IMR-90 (cell line): ENCODE data around the gene NEMP1. TPM values are rescaled to one million over a fixed set of nuclear protein-coding genes. Genes with fewer than 3 reads are reported as not detected.

Source experiments
- ATAC-seq: fragments of 200-7000 bp; cut with Tn5 transposase; 2 replicates; pipeline ENCODE4 v1.9.1; 2020; ENCODE audit warnings: low read depth, mild to moderate bottlenecking, moderate library complexity
- BruUV-seq: library from RNA; stranded (reverse); fragments of 400-500 nt; replicated peaks from 2 replicates; lab custom pipeline; 2021; lab: Mats Ljungman, UMichigan
- CTCF ChIA-PET: fragments of 300-600 bp; formaldehyde crosslinking; extraction: SDS; loops from one replicate; lab custom pipeline; 2021; ENCODE audit warnings: antibody characterized with exemption; lab: Yijun Ruan, JAX
- POLR2A ChIA-PET: fragments of 300-600 bp; sonication (Branson Sonifier 250); formaldehyde crosslinking; loops from one replicate; lab custom pipeline; 2022; ENCODE audit warnings: antibody characterized with exemption; ENCODE audit not compliant: unreplicated experiment; lab: Charles Lee
- DNase-seq: peaks from one replicate; pipeline ENCODE4 v3.0.0; 2013
- H2AFZ ChIP-seq: replicated peaks from 2 replicates; pipeline ENCODE3; 2013; ENCODE audit warnings: low read length, mild to moderate bottlenecking; ENCODE audit not compliant: poor library complexity
- H2AK5ac ChIP-seq: 2 replicates; pipeline ENCODE4 v1.6.1; 2013; ENCODE audit warnings: low read depth, low read length, inconsistent platforms
- H2AK9ac ChIP-seq: replicated peaks from 2 replicates; pipeline ENCODE3; 2013; ENCODE audit warnings: mild to moderate bottlenecking, low read depth, low read length, moderate library complexity; ENCODE audit not compliant: poor library complexity
- H2BK120ac ChIP-seq: 2 replicates; pipeline ENCODE4 v1.6.1; 2013; ENCODE audit warnings: low read depth, low read length, inconsistent platforms
- H2BK15ac ChIP-seq: 3 replicates; pipeline ENCODE4 v1.6.1; 2013; ENCODE audit warnings: low read depth, low read length, inconsistent platforms
- H2BK20ac ChIP-seq: 2 replicates; pipeline ENCODE4 v1.6.1; 2013; ENCODE audit warnings: low read depth, mild to moderate bottlenecking, inconsistent platforms, low read length, moderate library complexity
- H2BK5ac ChIP-seq: 2 replicates; pipeline ENCODE4 v1.6.1; 2013; ENCODE audit warnings: mild to moderate bottlenecking, low read depth, low read length, inconsistent platforms; ENCODE audit not compliant: poor library complexity, severe bottlenecking
- H3K14ac ChIP-seq: replicated peaks from 2 replicates; pipeline ENCODE4 v1.6.1; 2013; ENCODE audit warnings: low read depth, low read length, inconsistent platforms
- H3K18ac ChIP-seq: 2 replicates; pipeline ENCODE4 v1.6.1; 2013; ENCODE audit warnings: low read depth, low read length, control low read depth
- H3K23ac ChIP-seq: 2 replicates; pipeline ENCODE4 v1.6.1; 2013; ENCODE audit warnings: low read depth, low read length, inconsistent platforms
- H3K27ac ChIP-seq: 2 replicates; pipeline ENCODE4 v1.5.1; 2013; ENCODE audit warnings: mild to moderate bottlenecking, control low read depth, low read length; ENCODE audit not compliant: insufficient read depth
- H3K27me3 ChIP-seq: 2 replicates; pipeline ENCODE4 v1.6.1; 2013; ENCODE audit warnings: low read length; ENCODE audit not compliant: control insufficient read depth, insufficient read depth
- H3K36me3 ChIP-seq: 2 replicates; pipeline ENCODE4 v1.6.1; 2013; ENCODE audit warnings: low read length, mixed read lengths; ENCODE audit not compliant: control insufficient read depth, insufficient read depth
- H3K4ac ChIP-seq: 2 replicates; pipeline ENCODE4 v1.6.1; 2013; ENCODE audit warnings: low read depth, low read length, inconsistent platforms
- H3K4me1 ChIP-seq: 2 replicates; pipeline ENCODE4 v1.6.1; 2013; ENCODE audit warnings: low read length, mixed read lengths; ENCODE audit not compliant: control insufficient read depth, insufficient read depth
- H3K4me2 ChIP-seq: 2 replicates; pipeline ENCODE4 v1.6.1; 2013; ENCODE audit warnings: low read depth, mild to moderate bottlenecking, control low read depth, low read length, moderate library complexity
- H3K4me3 ChIP-seq: 2 replicates; pipeline ENCODE4 v1.5.1; 2013; ENCODE audit warnings: low read depth, mild to moderate bottlenecking, control low read depth, low read length, moderate library complexity; ENCODE audit not compliant: insufficient read depth
- H3K56ac ChIP-seq: 2 replicates; pipeline ENCODE4 v1.6.1; 2013; ENCODE audit warnings: low read length, inconsistent platforms; ENCODE audit not compliant: insufficient read depth; ENCODE audit errors: extremely low read depth
- H3K79me1 ChIP-seq, 2 experiments: 2 replicates each; pipeline ENCODE4 v1.6.1; 2013; ENCODE audit warnings: low read length in 2 of 2, inconsistent platforms in 1 of 2, low read depth in 1 of 2
- H3K9ac ChIP-seq: 2 replicates; pipeline ENCODE4 v1.6.1; 2013; ENCODE audit warnings: low read depth, low read length, control low read depth
- H3K9me1 ChIP-seq: 2 replicates; pipeline ENCODE4 v1.6.1; 2013; ENCODE audit warnings: low read length, inconsistent platforms; ENCODE audit not compliant: insufficient read depth
- H3K9me3 ChIP-seq: 2 replicates; pipeline ENCODE4 v1.6.1; 2013; ENCODE audit warnings: low read length; ENCODE audit not compliant: control insufficient read depth, insufficient read depth
- H4K20me1 ChIP-seq: 2 replicates; pipeline ENCODE4 v1.6.1; 2013; ENCODE audit warnings: low read length, inconsistent platforms; ENCODE audit not compliant: insufficient read depth
- H4K5ac ChIP-seq: 2 replicates; pipeline ENCODE4 v1.6.1; 2013; ENCODE audit warnings: mild to moderate bottlenecking, low read depth, low read length, control low read depth
- H4K8ac ChIP-seq, 2 experiments: 2 replicates each; pipeline ENCODE4 v1.6.1; 2013; ENCODE audit warnings: low read depth in 2 of 2, low read length in 2 of 2, control low read depth in 1 of 2, inconsistent platforms in 1 of 2
- H4K91ac ChIP-seq: 2 replicates; pipeline ENCODE4 v1.6.1; 2013; ENCODE audit warnings: low read depth, low read length, inconsistent platforms; ENCODE audit not compliant: insufficient read depth
- CTCF ChIP-seq: conservative IDR thresholded peaks from 2 replicates; pipeline ENCODE4 v1.5.1; 2012; ENCODE audit warnings: mild to moderate bottlenecking, low read depth, low read length, improper control_type of control experiment
- RAD21 ChIP-seq: IDR thresholded peaks from 2 replicates; pipeline ENCODE4 v1.6.1; 2012; ENCODE audit warnings: low read length, improper control_type of control experiment
- RFX5 ChIP-seq: IDR thresholded peaks from 2 replicates; pipeline ENCODE4 v1.8.0; 2012; ENCODE audit warnings: low read depth, mild to moderate bottlenecking, low read length, moderate library complexity
- SMC3 ChIP-seq: fragments of 150-350 bp; IDR thresholded peaks from 2 replicates; pipeline ENCODE4 v1.6.1; 2016; ENCODE audit warnings: low read depth, mild to moderate bottlenecking, antibody characterized with exemption, low read length, moderate library complexity
- dilution Hi-C: fragments of 300-500 bp; cut with HindIII; formaldehyde crosslinking; loops from one replicate; pipeline ENCODE4 v1.14.3; 2018; ENCODE audit warnings: low sequenced_read_pairs; ENCODE audit not compliant: unreplicated experiment
- in situ Hi-C: fragments of 300-500 bp; cut with MboI; formaldehyde crosslinking; loops from 3 replicates; pipeline ENCODE4 v1.14.3; 2019; ENCODE audit warnings: low sequenced_read_pairs, inconsistent platforms, mixed read lengths
- intact Hi-C: fragments of 100-400 bp; cut with micrococcal nuclease; formaldehyde crosslinking; loops from 2 replicates; pipeline ENCODE4 v1.10.0; 2022
- polyA plus RNA-seq, 3 experiments: library from polyadenylated mRNA; depleted of rRNA; stranded (reverse); fragments of >200 nt; gene quantifications; 2 replicates each; pipeline ENCODE4 v1.2.3, GENCODE V29; 2012; ENCODE audit warnings: low replicate concordance in 1 of 3
- total RNA-seq: library from RNA; depleted of rRNA; stranded (reverse); fragments of >200 nt; gene quantifications from 2 replicates; pipeline ENCODE4 v1.2.3, GENCODE V29; 2012

NEMP1 gene
- total and polyA plus RNA-seq, 2 of the 4 experiments (the other 2 are of a cell fraction) = 8.9 to 10.9 TPM

GRCh38 chr12:57008178-57008577, 70.4 kb downstream of the NEMP1 start:
- H4K91ac ChIP-seq = no peak overlapping the region
- POLR2A ChIA-PET = interaction anchor here (0.5 kb wide), 1 partner anchor 379 kb away, joined by 5 read pairs; no protein-coding TSS in a partner anchor
- H4K5ac ChIP-seq = no peak overlapping the region
- peaks cover 5% of the 10 kb centered on the region; the same call in 1 of the 2 replicates for H3K9me1 ChIP-seq
- H2AFZ ChIP-seq = no peak overlapping the region
- in situ Hi-C loops = loop anchor here (5.0 to 10.0 kb wide), 2 partner anchors 104 to 373 kb away; partner anchors contain the start of genes BAZ2A and STAT6
- H3K4me2 ChIP-seq = no peak overlapping the region
- H2BK5ac ChIP-seq = no peak overlapping the region
- no peak overlapping the region for H2BK15ac ChIP-seq
- intact Hi-C loops = loop anchor here (1.0 to 10.0 kb wide), 3 partner anchors 53 to 363 kb away; partner anchors contain the start of gene ATP5F1B
- H3K4me1 ChIP-seq = peaks cover 6% of the 10 kb centered on the region
- CTCF ChIA-PET = interaction anchor here (0.8 to 1.6 kb wide), 11 partner anchors 10 to 104 kb away, joined by 3 to 12 read pairs (median 4); partner anchors contain the start of gene STAT6
- TF ChIP-seq CTCF (peak; percentile 89), RFX5 (no peak), RAD21 (peak; percentile 83), SMC3 (peak; percentile 64)
- 0 out of 2 replicates have a peak, but pooled peaks cover 7% of the 10 kb centered on the region for H4K20me1 ChIP-seq
- no peak overlapping the region for H2AK5ac ChIP-seq
- dilution Hi-C loops = no loop called here
- H2AK9ac ChIP-seq = no peak overlapping the region
- no peak overlapping the region for H3K9ac ChIP-seq
- peaks cover 15% of the 10 kb centered on the region for H3K36me3 ChIP-seq
- ATAC-seq = peak; percentile 59
- peaks cover 9% of the 10 kb centered on the region for H3K27me3 ChIP-seq
- peak overlapping the region; percentile 3; the same call in 1 of the 2 replicates for H2BK20ac ChIP-seq
- peaks cover 21 to 35% of the 10 kb centered on the region in 2 experiments for H3K79me1 ChIP-seq
- no peak overlapping the region for H3K18ac ChIP-seq
- H3K14ac ChIP-seq = no peak overlapping the region
- DNase-seq = peak; percentile 82
- peak overlapping the region in 1 of 2 experiments; percentile 59; a peak in 1 of 4 replicates for H4K8ac ChIP-seq
- H3K23ac ChIP-seq = no peak overlapping the region
- peak overlapping the region; percentile 18; the same call in 1 of the 2 replicates for H2BK120ac ChIP-seq
- BruUV-seq = no TSS peak
- H3K27ac ChIP-seq = peak overlapping the region; percentile 7; the same call in 1 of the 2 replicates
- no peak overlapping the region for H3K4ac ChIP-seq
- no peak overlapping the region for H3K4me3 ChIP-seq
- H3K9me3 ChIP-seq = no peaks in the 10 kb centered on the region
- no peak overlapping the region for H3K56ac ChIP-seq
